GM19467 (cell line): ENCODE measurements around the gene ZNF701.
"Not testable (repeated sequence)": the region's sequence is repeated elsewhere in the genome, so short reads cannot be mapped to it uniquely, and the experiment has no call there.

Source experiments
- ATAC-seq: cut with Tn5 transposase; IDR thresholded peaks from one replicate; pipeline ENCODE4 v1.9.1; 2021; ENCODE audit warnings: mild to moderate bottlenecking, moderate library complexity; ENCODE audit not compliant: unreplicated experiment

Gene ZNF701

DNA sequence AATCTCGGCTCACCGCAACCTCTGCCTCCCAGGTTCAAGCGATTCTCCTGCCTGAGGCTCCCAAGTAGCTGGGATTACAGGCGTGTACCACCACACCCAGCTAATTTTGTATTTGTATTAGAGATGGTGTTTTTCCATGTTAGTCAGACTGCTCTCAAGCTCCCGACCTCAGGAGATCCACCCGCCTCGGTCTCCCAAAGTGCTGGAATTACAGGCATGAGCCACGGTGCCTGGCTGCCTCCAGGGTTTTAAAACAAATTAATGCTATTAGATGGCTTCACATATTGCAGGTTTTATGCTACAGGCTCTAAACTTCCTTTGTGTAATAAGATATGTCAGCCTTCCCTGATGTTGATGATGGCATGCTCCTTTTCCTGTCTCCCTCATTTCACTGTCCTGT lies 8.5 kb upstream of the ZNF701 start:
- not testable (repeated sequence) for ATAC-seq

DNA sequence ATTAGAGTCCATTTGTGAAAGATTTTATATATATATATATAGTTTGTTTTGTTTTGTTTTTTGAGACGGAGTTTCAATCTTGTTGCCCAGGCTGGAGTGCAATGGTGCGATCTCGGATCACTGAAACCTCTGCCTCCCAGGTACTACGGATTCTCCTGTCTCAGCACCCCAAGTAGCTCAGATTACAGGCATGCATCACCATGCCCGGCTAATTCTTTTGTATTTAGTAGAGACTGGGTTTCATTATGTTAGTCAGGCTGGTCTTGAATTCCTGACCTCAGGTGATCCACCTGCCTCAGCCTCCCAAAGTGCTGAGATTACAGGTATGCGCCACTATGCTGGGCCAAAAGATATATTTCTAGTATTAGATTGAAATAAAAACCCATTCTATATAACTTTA lies 4.0 kb upstream of the ZNF701 start:
- no peak for ATAC-seq

- ATAC-seq: no peak
These were observed 3.5 kb upstream of the ZNF701 start for GRCh38 chr19:52566588-52566987.

GRCh38 chr19:52567921-52568320 lies 2.2 kb upstream of the ZNF701 start:
- no peak for ATAC-seq

DNA sequence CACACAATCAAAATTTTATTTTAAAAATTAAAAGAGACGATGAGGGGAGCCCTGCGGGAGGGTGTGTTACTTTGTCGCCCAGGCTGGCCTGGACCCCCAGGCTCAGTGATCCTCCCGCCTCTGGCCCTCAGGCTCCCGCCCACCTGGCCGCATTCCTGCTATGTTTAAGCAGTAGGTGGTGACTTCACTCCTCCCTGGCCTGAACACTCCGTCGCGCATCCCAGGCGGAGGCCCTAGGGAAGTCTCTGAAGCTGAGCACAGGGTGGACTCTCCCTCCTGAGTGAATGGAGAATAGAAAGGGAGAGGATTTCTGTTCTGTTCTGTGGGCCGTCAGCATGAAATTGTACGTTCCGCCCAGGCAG lies 468 bp upstream of the ZNF701 start:
- ATAC-seq: not testable (repeated sequence)

GRCh38 chr19:52584736-52585440 lies 14.8 kb downstream of the ZNF701 start:
- ATAC-seq: no peak

GRCh38 chr19:52585604-52586003 lies 15.5 kb downstream of the ZNF701 start:
- ATAC-seq: no peak

GRCh38 chr19:52590728-52591127 lies 20.6 kb downstream of the ZNF701 start:
- ATAC-seq: no peak

DNA sequence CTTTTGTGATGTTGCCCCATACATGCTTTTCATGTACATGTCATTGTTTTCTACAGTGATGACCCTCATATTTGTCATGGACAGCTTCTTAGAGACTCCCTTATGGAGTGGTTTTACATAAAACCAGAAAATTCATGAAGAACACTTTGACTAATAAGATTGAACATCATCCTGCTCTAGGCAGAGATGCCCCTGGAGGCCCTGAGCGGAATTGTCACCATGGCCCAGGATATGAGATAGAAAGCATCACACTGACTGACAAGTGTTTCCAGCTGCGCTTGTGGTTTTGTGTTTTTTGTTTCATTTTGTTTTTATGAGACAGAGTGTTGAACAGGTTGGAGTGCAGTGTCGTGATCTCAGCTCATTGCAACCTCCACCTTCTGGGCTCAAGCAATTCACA lies 22.2 kb downstream of the ZNF701 start:
- no peak for ATAC-seq

- ATAC-seq: not testable (repeated sequence)
These were observed 23.4 kb downstream of the ZNF701 start for GRCh38 chr19:52593441-52593840.

DNA sequence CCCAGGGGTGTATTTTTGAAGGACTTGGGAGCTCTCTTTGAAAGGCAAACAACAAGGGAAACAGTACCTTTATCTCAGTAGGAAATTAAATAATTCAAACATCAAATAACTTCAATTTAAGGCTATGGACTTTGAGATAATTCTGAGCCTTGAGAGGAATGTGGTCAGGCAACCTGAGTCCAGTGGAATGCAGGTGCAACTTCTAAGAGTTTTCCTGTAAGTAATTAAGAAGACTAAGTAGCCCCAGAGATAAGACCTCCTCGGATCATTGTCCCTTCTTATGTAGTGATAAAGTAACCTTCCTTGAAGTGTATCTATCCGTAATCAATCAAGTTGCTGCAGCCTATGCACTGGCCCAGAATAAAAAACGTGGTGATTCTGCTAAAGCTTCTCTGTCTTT lies 29.2 kb downstream of the ZNF701 start:
- ATAC-seq: no peak

DNA sequence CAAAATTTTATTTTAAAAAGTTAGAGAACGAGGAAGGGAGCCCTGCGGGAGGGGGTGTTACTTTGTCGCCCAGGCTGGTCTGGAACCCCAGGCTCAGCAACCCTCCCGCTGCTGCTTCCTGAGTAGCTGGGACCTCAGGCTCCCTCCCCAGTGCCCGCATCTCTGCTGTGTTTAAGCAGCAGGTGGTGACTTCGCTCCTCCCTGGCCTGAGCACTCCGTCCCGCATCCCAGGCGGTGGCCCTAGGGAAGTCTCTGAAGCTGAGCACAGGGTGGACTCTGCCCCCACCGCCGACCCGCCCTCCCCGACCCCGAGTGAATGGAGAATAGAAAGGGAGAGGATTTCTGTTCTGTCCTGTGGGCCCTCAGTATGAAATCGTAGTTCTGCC lies 30.5 kb downstream of the ZNF701 start:
- no peak for ATAC-seq

DNA sequence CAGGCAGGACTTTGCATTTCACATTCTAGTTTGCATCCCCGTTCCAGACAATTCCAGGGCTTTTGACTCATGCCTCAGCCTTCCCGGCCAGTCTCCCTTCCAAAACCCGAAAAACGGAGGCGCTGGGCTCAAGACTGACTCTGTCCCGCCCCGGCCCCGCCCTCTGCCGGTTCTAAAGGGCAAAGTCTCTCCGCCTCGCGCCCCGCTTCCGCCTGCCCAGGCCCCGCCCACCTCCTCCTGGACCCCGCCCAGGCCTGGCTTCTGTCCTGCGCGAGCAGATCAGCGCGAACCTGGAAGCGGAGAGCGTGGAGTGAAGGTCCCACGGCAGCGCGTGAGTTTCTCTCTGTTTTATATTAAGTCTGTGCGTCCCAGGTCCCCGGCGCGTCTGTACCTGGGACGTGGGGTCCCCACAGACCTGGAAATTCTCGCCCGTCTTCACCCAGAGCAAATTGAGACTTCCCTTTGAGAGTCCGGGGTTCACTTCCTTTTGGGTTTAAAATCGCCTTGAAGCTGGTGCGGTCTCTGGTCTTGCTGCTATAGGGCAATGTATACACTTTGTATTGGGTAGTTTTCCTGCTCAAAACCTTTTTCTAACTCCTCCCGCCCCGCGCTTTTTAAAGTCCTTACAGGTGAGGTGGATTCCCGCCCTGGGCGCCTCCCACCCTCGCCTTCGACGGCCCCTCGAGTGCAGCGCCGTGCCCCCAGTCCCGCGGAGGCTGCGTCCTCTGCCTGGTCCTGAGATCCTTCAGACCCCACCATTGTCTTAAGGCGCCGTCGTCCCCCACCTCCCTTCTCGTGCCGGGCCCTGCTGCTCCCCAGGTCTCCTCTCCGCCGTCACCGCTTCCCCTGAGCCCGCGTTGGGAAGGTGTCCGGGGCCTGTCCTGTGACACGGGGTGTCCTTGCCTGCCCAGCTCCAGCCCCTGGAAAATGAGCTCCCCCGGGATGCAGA lies 31.2 kb downstream of the ZNF701 start:
- ATAC-seq: peak; percentile 95

- ATAC-seq: not testable (repeated sequence)
These were observed 31.9 kb downstream of the ZNF701 start for GRCh38 chr19:52601974-52602366.

- no peak for ATAC-seq
These were observed 32.9 kb downstream of the ZNF701 start for GRCh38 chr19:52602941-52603340.

DNA sequence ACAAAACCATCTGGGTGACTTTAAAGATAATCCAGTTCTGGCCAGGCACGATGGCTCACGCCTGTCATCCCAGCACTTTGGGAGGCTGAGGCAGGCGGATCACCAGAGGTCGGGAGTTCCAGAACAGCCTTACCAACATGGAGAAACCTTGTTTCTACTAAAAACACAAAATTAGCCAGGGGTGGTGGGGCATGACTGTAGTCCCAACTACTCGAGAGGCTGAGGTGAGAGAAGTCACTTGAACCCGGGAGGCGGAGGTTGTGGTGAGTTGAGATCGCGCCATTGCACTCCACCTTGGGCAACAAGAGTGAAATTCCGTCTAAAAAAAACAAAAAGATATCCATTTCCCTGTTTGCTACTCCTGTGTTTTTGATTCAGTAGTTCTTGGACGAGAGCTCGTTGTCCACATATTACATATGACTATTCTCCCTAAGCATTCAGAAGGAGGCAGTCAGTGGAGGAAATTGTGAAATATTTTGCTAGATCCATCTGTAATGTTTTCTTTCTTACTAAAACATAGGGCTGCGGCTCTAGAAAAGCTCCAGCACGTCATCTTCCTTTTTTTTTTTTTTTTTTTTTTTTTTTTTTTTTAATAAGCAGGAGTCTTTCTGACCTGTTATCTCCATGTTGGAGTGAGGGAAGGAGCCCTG lies 33.6 kb downstream of the ZNF701 start:
- ATAC-seq: no peak

DNA sequence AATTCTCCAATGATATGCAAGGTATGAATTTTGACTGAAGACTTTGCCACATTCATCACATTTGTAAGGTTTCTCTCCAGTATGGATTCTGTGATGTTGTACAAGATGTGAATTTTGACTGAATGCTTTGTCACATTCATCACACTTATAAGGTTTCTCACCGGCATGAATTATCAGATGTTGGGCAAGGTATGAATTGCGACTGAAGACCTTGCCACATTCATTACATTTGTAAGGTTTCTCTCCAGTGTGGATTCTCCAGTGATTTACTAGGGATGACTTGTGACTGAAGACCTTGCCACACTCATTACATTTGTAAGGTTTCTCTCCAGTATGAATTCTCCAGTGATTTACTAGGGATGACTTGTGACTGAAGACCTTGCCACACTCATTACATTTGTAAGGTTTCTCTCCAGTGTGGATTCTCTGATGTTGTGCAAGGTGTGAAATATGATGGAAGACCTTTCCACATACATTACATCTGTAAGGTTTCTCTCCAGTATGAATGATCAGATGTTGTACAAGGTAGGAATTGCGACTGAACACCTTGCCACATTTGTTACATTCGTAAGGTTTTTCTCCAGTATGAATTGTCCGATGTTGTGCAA lies 43.3 kb downstream of the ZNF701 start:
- no peak for ATAC-seq

GRCh38 chr19:52621376-52621775 lies 51.3 kb downstream of the ZNF701 start:
- no peak for ATAC-seq

DNA sequence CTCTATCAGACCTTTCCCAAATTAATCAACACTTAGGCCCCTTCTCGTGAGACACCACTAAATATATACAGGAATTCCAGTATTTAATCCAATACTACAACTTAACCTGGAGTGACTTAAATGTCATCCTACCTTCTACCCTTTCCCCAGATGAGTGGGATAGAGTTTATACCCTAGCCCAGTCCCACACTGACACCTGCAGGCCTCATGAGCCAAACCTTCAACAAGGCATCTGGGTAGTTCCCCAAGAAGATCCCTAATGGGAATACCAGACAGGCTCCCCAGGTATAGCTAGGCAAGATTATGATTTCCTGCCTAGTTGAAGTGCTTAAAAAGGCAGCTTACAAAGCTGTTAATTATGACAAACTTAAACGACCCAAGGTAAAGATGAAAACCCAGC lies 52.2 kb downstream of the ZNF701 start:
- ATAC-seq: no peak

DNA sequence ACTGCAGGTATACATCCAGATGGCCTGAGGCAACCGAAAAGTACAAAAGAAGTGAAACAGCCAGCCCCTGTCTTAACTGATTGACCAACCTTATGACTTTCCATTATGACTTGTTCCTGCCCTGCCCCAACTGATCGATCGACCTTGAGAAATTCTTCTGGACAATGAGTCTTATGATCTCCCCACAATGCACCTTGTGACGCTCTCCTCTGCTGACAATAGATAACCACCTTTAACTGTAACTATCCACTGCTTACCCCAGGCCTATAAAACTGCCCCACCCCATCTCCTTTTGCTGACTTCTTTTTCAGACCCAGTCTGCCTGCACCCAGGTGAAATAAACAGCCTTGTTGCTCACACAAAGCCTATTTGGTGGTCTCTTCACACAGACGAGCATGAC lies 56.8 kb downstream of the ZNF701 start:
- ATAC-seq: no peak

GRCh38 chr19:52627441-52627840 lies 57.4 kb downstream of the ZNF701 start:
- not testable (repeated sequence) for ATAC-seq
